ENCODE measurements around the gene SLMAP.

SLMAP gene

GRCh38 chr3:57825116-57825515 is 69.0 kb downstream of the SLMAP start:
- Histone ChIP-seq H2BK12ac (ENCODE audit: low read length in 2 of 2) (no peak overlapping the region), H4K8ac (ENCODE audit: low read length) (no peak overlapping the region), H2BK120ac (ENCODE audit: low read depth, low read length) (no peak overlapping the region), H2AFZ (ENCODE audit: low read depth, low read length) (no peak overlapping the region), H3K18ac (ENCODE audit: low read depth in 1 of 2, low read length in 2 of 2) (no peak overlapping the region), H4K91ac (ENCODE audit: low read length) (no peak overlapping the region), H3K4me3 (ENCODE audit: insufficient read depth in 1 of 2, low read depth in 1 of 2, low read length in 2 of 2) (no peak overlapping the region), H3K4ac (ENCODE audit: low read depth in 1 of 2, low read length in 2 of 2) (no peak overlapping the region), H3K27me3 (ENCODE audit: control insufficient read depth in 1 of 2, insufficient read depth in 1 of 2, low read length in 2 of 2) (no peaks in the 10 kb centered on the region), H3K79me1 (replicated peaks; ENCODE audit: low read length, poor library complexity, severe bottlenecking) (peaks cover 22% of the 10 kb centered on the region), H3K27ac (ENCODE audit: low read length, poor library complexity, severe bottlenecking) (no peak overlapping the region), H2AK5ac (ENCODE audit: low read length, severe bottlenecking) (no peak overlapping the region), H3K9me3 (ENCODE audit: control insufficient read depth, low read length) (no peaks in the 10 kb centered on the region), H3K14ac (ENCODE audit: low read length in 2 of 2) (no peak overlapping the region), H2BK5ac (ENCODE audit: low read depth, low read length, poor library complexity, severe bottlenecking) (no peak overlapping the region), H3K23ac (ENCODE audit: low read length in 2 of 2) (no peak overlapping the region), H3K36me3 (ENCODE audit: control insufficient read depth in 1 of 2, insufficient read depth in 2 of 2, low read depth in 1 of 2, low read length in 2 of 2) (no peaks in the 10 kb centered on the region), H2BK15ac (ENCODE audit: low read depth, poor library complexity, severe bottlenecking) (no peak overlapping the region), H3K4me2 (ENCODE audit: low read length, poor library complexity, severe bottlenecking) (no peak overlapping the region), H3K9ac (ENCODE audit: low read length) (peak overlapping the region; percentile 28), H3K4me1 (ENCODE audit: control insufficient read depth, insufficient read depth, low read depth, low read length) (peaks cover 3% of the 10 kb centered on the region)
- DNase-seq, result no peak
- 93% methylated on average over 1 of the region's 3 CpGs for WGBS

GRCh38 chr3:57826245-57826951 is 70.3 kb downstream of the SLMAP start:
- Histone ChIP-seq H3K4me3 (ENCODE audit: insufficient read depth in 1 of 2, low read depth in 1 of 2, low read length in 2 of 2) (no peak overlapping the region), H2BK5ac (ENCODE audit: low read depth, low read length, poor library complexity, severe bottlenecking) (no peak overlapping the region), H3K79me1 (replicated peaks; ENCODE audit: low read length, poor library complexity, severe bottlenecking) (peaks cover 18% of the 10 kb centered on the region), H3K36me3 (ENCODE audit: control insufficient read depth in 1 of 2, insufficient read depth in 2 of 2, low read depth in 1 of 2, low read length in 2 of 2) (peaks cover 0 to 2% of the 10 kb centered on the region in 2 experiments), H3K9me3 (ENCODE audit: control insufficient read depth, low read length) (no peaks in the 10 kb centered on the region), H2AK5ac (ENCODE audit: low read length, severe bottlenecking) (no peak overlapping the region), H3K27me3 (ENCODE audit: control insufficient read depth in 1 of 2, insufficient read depth in 1 of 2, low read length in 2 of 2) (no peaks in the 10 kb centered on the region), H3K4me1 (ENCODE audit: control insufficient read depth, insufficient read depth, low read depth, low read length) (peaks cover 3% of the 10 kb centered on the region), H2AFZ (ENCODE audit: low read depth, low read length) (no peak overlapping the region), H3K9ac (ENCODE audit: low read length) (peak overlapping the region; percentile 28), H3K18ac (ENCODE audit: low read depth in 1 of 2, low read length in 2 of 2) (no peak overlapping the region), H2BK12ac (ENCODE audit: low read length in 2 of 2) (no peak overlapping the region), H2BK15ac (ENCODE audit: low read depth, poor library complexity, severe bottlenecking) (no peak overlapping the region), H3K4me2 (ENCODE audit: low read length, poor library complexity, severe bottlenecking) (no peak overlapping the region), H3K4ac (ENCODE audit: low read depth in 1 of 2, low read length in 2 of 2) (no peak overlapping the region), H3K14ac (ENCODE audit: low read length in 2 of 2) (no peak overlapping the region), H4K91ac (ENCODE audit: low read length) (no peak overlapping the region), H3K23ac (ENCODE audit: low read length in 2 of 2) (no peak overlapping the region), H3K27ac (ENCODE audit: low read length, poor library complexity, severe bottlenecking) (no peak overlapping the region), H4K8ac (ENCODE audit: low read length) (no peak overlapping the region), H2BK120ac (ENCODE audit: low read depth, low read length) (no peak overlapping the region)
- 88% methylated on average over 1 of the region's 1 CpG for WGBS
- no peak for DNase-seq

- no peak overlapping the region for H2BK5ac ChIP-seq (ENCODE audit: low read depth, low read length, poor library complexity, severe bottlenecking)
- DNase-seq, result no peak
- H2AFZ ChIP-seq (ENCODE audit: low read depth, low read length), result no peak overlapping the region
- no peak overlapping the region for H2BK15ac ChIP-seq (ENCODE audit: low read depth, poor library complexity, severe bottlenecking)
- H3K4me1 ChIP-seq (ENCODE audit: control insufficient read depth, insufficient read depth, low read depth, low read length), result peaks cover 3% of the 10 kb centered on the region
- H3K9me3 ChIP-seq (ENCODE audit: control insufficient read depth, low read length), result no peaks in the 10 kb centered on the region
- no peak overlapping the region for H2AK5ac ChIP-seq (ENCODE audit: low read length, severe bottlenecking)
- no peak overlapping the region for H2BK120ac ChIP-seq (ENCODE audit: low read depth, low read length)
- no peak overlapping the region for H3K14ac ChIP-seq (ENCODE audit: low read length in 2 of 2)
- H2BK12ac ChIP-seq (ENCODE audit: low read length in 2 of 2), result no peak overlapping the region
- H3K9ac ChIP-seq (ENCODE audit: low read length), result peak overlapping the region; percentile 28
- H3K27ac ChIP-seq (ENCODE audit: low read length, poor library complexity, severe bottlenecking), result no peak overlapping the region
- no peak overlapping the region for H3K23ac ChIP-seq (ENCODE audit: low read length in 2 of 2)
- H3K4ac ChIP-seq (ENCODE audit: low read depth in 1 of 2, low read length in 2 of 2), result no peak overlapping the region
- no peak overlapping the region for H4K91ac ChIP-seq (ENCODE audit: low read length)
- H3K79me1 ChIP-seq (replicated peaks; ENCODE audit: low read length, poor library complexity, severe bottlenecking), result peaks cover 20% of the 10 kb centered on the region
- H3K4me2 ChIP-seq (ENCODE audit: low read length, poor library complexity, severe bottlenecking), result no peak overlapping the region
- no CpG with 5 or more reads among the region's 1 CpG for WGBS
- H3K36me3 ChIP-seq (ENCODE audit: control insufficient read depth in 1 of 2, insufficient read depth in 2 of 2, low read depth in 1 of 2, low read length in 2 of 2), result peaks cover 0 to 9% of the 10 kb centered on the region in 2 experiments
- H3K18ac ChIP-seq (ENCODE audit: low read depth in 1 of 2, low read length in 2 of 2), result no peak overlapping the region
- H3K4me3 ChIP-seq (ENCODE audit: insufficient read depth in 1 of 2, low read depth in 1 of 2, low read length in 2 of 2), result no peak overlapping the region
- H4K8ac ChIP-seq (ENCODE audit: low read length), result no peak overlapping the region
- H3K27me3 ChIP-seq (ENCODE audit: control insufficient read depth in 1 of 2, insufficient read depth in 1 of 2, low read length in 2 of 2), result no peaks in the 10 kb centered on the region
These were observed 71.0 kb downstream of the SLMAP start for GRCh38 chr3:57826952-57827723.

- no peak overlapping the region for H2BK5ac ChIP-seq (ENCODE audit: low read depth, low read length, poor library complexity, severe bottlenecking)
- no peak overlapping the region for H3K18ac ChIP-seq (ENCODE audit: low read depth in 1 of 2, low read length in 2 of 2)
- peaks cover 3% of the 10 kb centered on the region for H3K4me1 ChIP-seq (ENCODE audit: control insufficient read depth, insufficient read depth, low read depth, low read length)
- no peak overlapping the region for H2BK12ac ChIP-seq (ENCODE audit: low read length in 2 of 2)
- H3K23ac ChIP-seq (ENCODE audit: low read length in 2 of 2), result no peak overlapping the region
- H3K27ac ChIP-seq (ENCODE audit: low read length, poor library complexity, severe bottlenecking), result no peak overlapping the region
- H3K4me3 ChIP-seq (ENCODE audit: insufficient read depth in 1 of 2, low read depth in 1 of 2, low read length in 2 of 2), result no peak overlapping the region
- no peak overlapping the region for H4K8ac ChIP-seq (ENCODE audit: low read length)
- H3K36me3 ChIP-seq (ENCODE audit: control insufficient read depth in 1 of 2, insufficient read depth in 2 of 2, low read depth in 1 of 2, low read length in 2 of 2), result peaks cover 0 to 16% of the 10 kb centered on the region in 2 experiments
- H3K4ac ChIP-seq (ENCODE audit: low read depth in 1 of 2, low read length in 2 of 2), result no peak overlapping the region
- H3K9me3 ChIP-seq (ENCODE audit: control insufficient read depth, low read length), result no peaks in the 10 kb centered on the region
- no peak overlapping the region for H2BK15ac ChIP-seq (ENCODE audit: low read depth, poor library complexity, severe bottlenecking)
- H3K27me3 ChIP-seq (ENCODE audit: control insufficient read depth in 1 of 2, insufficient read depth in 1 of 2, low read length in 2 of 2), result no peaks in the 10 kb centered on the region
- WGBS, result 97% methylated on average over 4 of the region's 4 CpGs
- H3K4me2 ChIP-seq (ENCODE audit: low read length, poor library complexity, severe bottlenecking), result no peak overlapping the region
- H4K91ac ChIP-seq (ENCODE audit: low read length), result no peak overlapping the region
- peak overlapping the region; percentile 28 for H3K9ac ChIP-seq (ENCODE audit: low read length)
- DNase-seq, result no peak
- H2AFZ ChIP-seq (ENCODE audit: low read depth, low read length), result no peak overlapping the region
- peaks cover 17% of the 10 kb centered on the region for H3K79me1 ChIP-seq (replicated peaks; ENCODE audit: low read length, poor library complexity, severe bottlenecking)
- no peak overlapping the region for H3K14ac ChIP-seq (ENCODE audit: low read length in 2 of 2)
- H2BK120ac ChIP-seq (ENCODE audit: low read depth, low read length), result no peak overlapping the region
- no peak overlapping the region for H2AK5ac ChIP-seq (ENCODE audit: low read length, severe bottlenecking)
These were observed 71.6 kb downstream of the SLMAP start for GRCh38 chr3:57827757-57828156.

Measured in mesenchymal stem cell (in vitro differentiated cells and primary cell).